ENCODE results near the gene TET3. TPM values are rescaled to one million over a fixed set of nuclear protein-coding genes. Genes with fewer than 3 reads are reported as not detected.
A peak's percentile ranks its signal among the peaks of the same experiment; 100 is the strongest.

TET3 gene
- polyA plus RNA-seq, 3 donors: 0.79 to 18.6 (median 1.4) TPM

GRCh38 chr2:73995810-73996209, 11.1 kb downstream of the TET3 start:
- Mint-ChIP-seq H3K4me1 (peaks cover 89% of the 10 kb centered on the region), H3K27ac (no peak overlapping the region), H3K4me3 (no peak overlapping the region), H3K36me3 (peaks cover 53 to 83% of the 10 kb centered on the region in 2 donors), H3K27me3 (ENCODE audit: low read depth in 3 of 3) (peaks cover 0 to 3% (median 1%) of the 10 kb centered on the region in 3 donors), H3K9me3 (peaks cover 0 to 2% (median 0%) of the 10 kb centered on the region in 7 donors)
- H3K4me3 ChIP-seq (replicated peaks in 1 of 3; ENCODE audit: low read depth in 2 of 3, low read length in 3 of 3): no peak overlapping the region
- no peak overlapping the region for H3K4me2 ChIP-seq (replicated peaks; ENCODE audit: extremely low read depth, low read length, poor library complexity, severe bottlenecking)
- no peak for TF ChIP-seq CTCF (IDR thresholded peaks at IDR 0.05)
- no peak overlapping the region for H3K9ac ChIP-seq (ENCODE audit: insufficient read depth, low read length, poor library complexity, severe bottlenecking)
- H3K9me3 ChIP-seq (replicated peaks in 1 of 2; ENCODE audit: control insufficient read depth in 1 of 2, insufficient read depth in 1 of 2, low read length in 2 of 2): no peaks in the 10 kb centered on the region
- H2AFZ ChIP-seq (ENCODE audit: insufficient read depth, low read depth, low read length, poor library complexity, severe bottlenecking): no peak overlapping the region
- intact Hi-C loops (cut with micrococcal nuclease): no loop called here
- peaks cover 23 to 51% of the 10 kb centered on the region in 2 donors for H3K4me1 ChIP-seq (ENCODE audit: control insufficient read depth in 1 of 2, insufficient read depth in 2 of 2, low read length in 2 of 2)
- no peaks in the 10 kb centered on the region for H3K27me3 ChIP-seq (ENCODE audit: control insufficient read depth in 2 of 2, insufficient read depth in 2 of 2, low read length in 2 of 2)
- WGBS (ENCODE audit: insufficient coverage): no CpG with 5 or more reads among the region's 5 CpGs
- H3K36me3 ChIP-seq (replicated peaks in 1 of 2; ENCODE audit: control insufficient read depth in 1 of 2, insufficient read depth in 2 of 2, low read length in 2 of 2): peaks cover 17 to 82% of the 10 kb centered on the region in 2 donors
- no peak for DNase-seq
- H3K79me2 ChIP-seq (ENCODE audit: insufficient read depth, low read length): peaks cover 100% of the 10 kb centered on the region
- peak overlapping the region in 1 of 2 donors; percentile 15 for H3K27ac ChIP-seq (ENCODE audit: low read depth in 1 of 2, low read length in 2 of 2)
- H4K20me1 ChIP-seq (ENCODE audit: insufficient read depth, low read length): peaks cover 100% of the 10 kb centered on the region

GRCh38 chr2:73997813-73998212, 13.1 kb downstream of the TET3 start:
- Histone ChIP-seq H3K9me3 (replicated peaks in 1 of 2; ENCODE audit: control insufficient read depth in 1 of 2, insufficient read depth in 1 of 2, low read length in 2 of 2) (no peaks in the 10 kb centered on the region), H3K36me3 (replicated peaks in 1 of 2; ENCODE audit: control insufficient read depth in 1 of 2, insufficient read depth in 2 of 2, low read length in 2 of 2) (peaks cover 17 to 63% of the 10 kb centered on the region in 2 donors), H3K9ac (ENCODE audit: insufficient read depth, low read length, poor library complexity, severe bottlenecking) (no peak overlapping the region), H4K20me1 (ENCODE audit: insufficient read depth, low read length) (peaks cover 99% of the 10 kb centered on the region), H2AFZ (ENCODE audit: insufficient read depth, low read depth, low read length, poor library complexity, severe bottlenecking) (no peak overlapping the region), H3K4me2 (replicated peaks; ENCODE audit: extremely low read depth, low read length, poor library complexity, severe bottlenecking) (no peak overlapping the region), H3K4me1 (ENCODE audit: control insufficient read depth in 1 of 2, insufficient read depth in 2 of 2, low read length in 2 of 2) (peaks cover 33 to 59% of the 10 kb centered on the region in 2 donors), H3K27me3 (ENCODE audit: control insufficient read depth in 2 of 2, insufficient read depth in 2 of 2, low read length in 2 of 2) (no peaks in the 10 kb centered on the region), H3K79me2 (ENCODE audit: insufficient read depth, low read length) (peaks cover 99% of the 10 kb centered on the region), H3K27ac (ENCODE audit: low read depth in 1 of 2, low read length in 2 of 2) (no peak overlapping the region), H3K4me3 (replicated peaks in 1 of 3; ENCODE audit: low read depth in 2 of 3, low read length in 3 of 3) (no peak overlapping the region)
- DNase-seq: no peak
- no peak overlapping the region for H3K4me3 Mint-ChIP-seq
- H3K36me3 Mint-ChIP-seq: peaks cover 42 to 63% of the 10 kb centered on the region in 2 donors
- H3K27ac Mint-ChIP-seq: peak overlapping the region in 2 of 7 donors; percentile 27 to 63
- intact Hi-C loops (cut with micrococcal nuclease): no loop called here
- peaks cover 1 to 3% (median 3%) of the 10 kb centered on the region in 3 donors for H3K27me3 Mint-ChIP-seq (ENCODE audit: low read depth in 3 of 3)
- no peak for TF ChIP-seq CTCF (IDR thresholded peaks at IDR 0.05)
- H3K9me3 Mint-ChIP-seq: no peaks in the 10 kb centered on the region
- 100% methylated on average over 1 of the region's 6 CpGs for WGBS (ENCODE audit: insufficient coverage)
- H3K4me1 Mint-ChIP-seq: peaks cover 85% of the 10 kb centered on the region
